Measurements from ENCODE around the gene PRKAA1.

PRKAA1 gene

GRCh38 chr5:40831346-40832210, 33.4 kb upstream of the PRKAA1 start:
- ChIA-PET POLR2A (interaction anchor here (0.5 to 3.1 kb wide), 2 partner anchors 8 to 1411 kb away, joined by 3 to 16 read pairs; no protein-coding TSS in a partner anchor), CTCF (no interaction called here)
- no peak overlapping the region for H3K4me3 ChIP-seq (ENCODE audit: low read depth, low read length)
- no peak for TF ChIP-seq CTCF (IDR thresholded peaks at IDR 0.05; ENCODE audit: insufficient read depth, low read length, missing control alignments)
- DNase-seq (ENCODE audit: low read depth, low spot score): no peak

DNA sequence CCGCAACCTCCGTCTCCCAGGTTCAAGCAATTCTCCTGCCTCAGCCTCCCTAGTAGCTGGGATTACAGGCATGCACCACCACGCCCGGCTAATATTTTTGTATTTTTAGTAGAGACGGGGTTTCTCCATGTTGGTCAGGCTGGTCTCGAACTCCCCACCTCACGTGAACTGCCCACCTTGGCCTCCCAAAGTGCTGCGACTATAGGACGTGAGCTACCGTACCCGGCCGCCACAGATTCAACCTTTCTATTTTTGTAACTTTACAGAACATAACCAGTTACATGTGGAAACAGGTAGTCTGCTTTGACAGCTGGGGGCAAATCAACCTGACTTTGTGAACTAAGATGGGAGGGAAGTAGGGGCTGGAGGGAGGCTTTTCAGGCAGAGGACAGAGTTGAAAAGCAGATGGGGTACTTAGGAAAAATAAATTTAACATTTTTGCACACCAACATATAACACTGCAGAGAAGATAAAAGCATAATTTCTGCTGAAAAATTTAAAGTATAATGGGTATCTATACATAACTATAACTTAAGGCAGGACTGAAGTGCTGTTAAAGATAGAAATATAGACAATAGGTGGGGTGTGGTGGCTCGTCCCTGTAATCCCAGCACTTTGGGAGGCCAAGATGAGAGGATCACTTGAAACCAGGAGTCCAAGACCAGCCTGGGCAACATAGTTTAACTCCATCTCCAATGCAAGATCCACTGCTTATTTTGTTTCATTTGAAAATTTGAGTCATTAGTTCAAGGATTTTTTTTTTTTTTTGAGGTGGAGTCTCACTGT, 31.8 kb upstream of the PRKAA1 start:
- no peak for TF ChIP-seq CTCF (IDR thresholded peaks at IDR 0.05; ENCODE audit: insufficient read depth, low read length, missing control alignments)
- H3K4me3 ChIP-seq (ENCODE audit: low read depth, low read length): no peak overlapping the region
- DNase-seq (ENCODE audit: low read depth, low spot score): no peak
- POLR2A ChIA-PET: no interaction called here
- CTCF ChIA-PET: no interaction called here

- H3K4me3 ChIP-seq (ENCODE audit: low read depth, low read length): no peak overlapping the region
- POLR2A ChIA-PET: interaction anchor here (0.6 kb wide), 1 partner anchor 8 kb away, joined by 4 read pairs; no protein-coding TSS in a partner anchor
- CTCF ChIA-PET: no interaction called here
- no peak for TF ChIP-seq CTCF (IDR thresholded peaks at IDR 0.05; ENCODE audit: insufficient read depth, low read length, missing control alignments)
- no peak for DNase-seq (ENCODE audit: low read depth, low spot score)
Observed at GRCh38 chr5:40828690-40829661, 30.8 kb upstream of the PRKAA1 start.

DNA sequence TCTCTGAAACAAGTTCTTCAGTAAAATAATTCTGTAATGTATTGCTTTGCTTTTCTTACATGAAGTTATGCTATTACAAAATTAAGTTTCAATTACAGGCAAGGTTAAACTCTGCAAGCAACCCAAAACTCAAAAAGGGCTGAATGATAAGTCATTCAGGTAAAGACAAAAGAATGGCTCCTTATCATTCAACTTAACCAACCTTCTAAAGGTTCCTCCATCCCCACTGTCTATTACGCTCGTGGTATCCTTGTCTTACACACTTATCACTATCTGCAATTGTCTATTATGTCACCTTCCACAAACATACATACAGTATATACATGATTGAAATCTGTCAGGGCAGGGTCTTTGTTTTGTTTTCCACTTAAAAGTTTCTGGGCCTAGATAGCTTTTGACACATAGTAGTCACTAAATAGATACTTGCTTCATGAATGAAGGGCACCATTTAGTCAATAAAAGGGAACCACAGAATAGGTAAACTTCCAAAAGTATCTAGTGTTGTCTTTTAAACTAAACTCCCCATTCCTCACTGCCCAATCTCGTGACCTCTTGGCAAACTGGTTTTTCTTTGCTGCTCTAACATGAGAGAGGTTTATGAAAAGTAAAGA, 30.0 kb upstream of the PRKAA1 start:
- POLR2A ChIA-PET: interaction anchor here (1.2 kb wide), 1 partner anchor 12 kb away, joined by 3 read pairs; no protein-coding TSS in a partner anchor

More for the DNA sequence above, 30.0 kb upstream of the PRKAA1 start:
- TF ChIP-seq CTCF (IDR thresholded peaks at IDR 0.05; ENCODE audit: insufficient read depth, low read length, missing control alignments): no peak
- DNase-seq (ENCODE audit: low read depth, low spot score): no peak
- CTCF ChIA-PET: no interaction called here
- H3K4me3 ChIP-seq (ENCODE audit: low read depth, low read length): no peak overlapping the region

All from AG04449 (cell line).